HT-29 (cell line): Measurements from ENCODE around the gene USP47. TPM values are rescaled to one million over a fixed set of nuclear protein-coding genes. Genes with fewer than 3 reads are reported as not detected.

Source experiments
- DNase-seq: peaks from one replicate; pipeline ENCODE4 v3.0.0-alpha.2; 2015; ENCODE audit warnings: low spot score
- total RNA-seq: library from RNA; depleted of rRNA; stranded (reverse); fragments of >200 nt; shearing (Covaris generic); gene quantifications from 2 replicates; pipeline ENCODE4 v1.2.3, GENCODE V29; 2014

Gene USP47
- total RNA-seq, 1 experiment from 2014 or later = 29.0 TPM

DNA sequence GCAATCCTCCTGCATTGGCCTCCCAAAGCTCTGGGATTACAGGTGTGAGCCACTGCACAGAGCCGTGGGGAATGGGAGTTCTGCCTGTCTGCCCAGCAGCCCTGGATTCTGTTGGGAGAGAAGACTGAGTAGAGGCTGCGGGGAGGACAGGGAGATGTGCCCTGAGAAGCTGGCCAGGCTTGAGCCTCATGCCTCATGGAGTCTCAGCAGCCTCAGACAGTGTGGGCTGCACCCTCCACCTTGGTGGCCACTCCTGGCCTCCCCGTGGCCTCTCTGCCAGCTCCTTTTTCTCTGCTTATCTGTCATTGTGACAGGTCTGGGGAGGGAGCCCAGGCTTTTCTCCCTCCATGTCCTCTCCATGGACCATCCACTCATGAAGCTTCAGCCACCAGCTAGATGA is 123.4 kb downstream of the USP47 start:
- DNase-seq = no peak

DNA sequence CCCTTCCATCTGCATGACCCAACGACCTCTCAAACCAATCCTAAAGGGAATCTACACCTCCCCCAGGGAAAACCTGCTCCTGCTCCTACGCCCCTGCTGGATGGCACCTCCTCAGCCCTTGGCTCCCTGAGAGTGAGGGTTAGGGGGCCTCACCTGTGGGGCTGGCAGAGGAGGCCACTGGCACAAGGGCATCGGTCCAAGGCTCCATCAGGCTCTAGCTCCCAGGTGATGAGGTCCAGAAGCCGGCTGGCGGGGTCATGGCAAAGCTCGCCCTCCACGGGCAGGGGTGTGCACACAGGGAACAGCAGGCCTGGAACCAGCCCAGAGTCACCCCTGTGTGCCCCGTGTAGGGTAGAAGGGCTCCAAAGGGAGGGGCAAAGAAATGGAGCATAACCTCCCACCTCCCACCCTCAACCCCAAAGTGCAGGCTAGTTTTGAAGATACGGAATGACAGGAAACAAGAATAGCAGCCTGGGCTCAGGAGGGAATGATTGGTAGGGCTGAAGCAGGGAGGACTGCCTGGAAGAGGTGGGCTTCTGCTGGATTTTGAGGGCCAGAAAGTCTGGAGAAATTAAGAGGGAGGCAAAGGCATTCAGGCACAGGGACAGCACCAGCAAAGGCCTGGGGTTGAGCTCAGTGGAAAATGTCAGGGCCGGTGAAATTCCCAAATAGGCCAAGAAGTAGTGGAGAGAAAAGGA is 124.0 kb downstream of the USP47 start:
- DNase-seq = no peak

DNA sequence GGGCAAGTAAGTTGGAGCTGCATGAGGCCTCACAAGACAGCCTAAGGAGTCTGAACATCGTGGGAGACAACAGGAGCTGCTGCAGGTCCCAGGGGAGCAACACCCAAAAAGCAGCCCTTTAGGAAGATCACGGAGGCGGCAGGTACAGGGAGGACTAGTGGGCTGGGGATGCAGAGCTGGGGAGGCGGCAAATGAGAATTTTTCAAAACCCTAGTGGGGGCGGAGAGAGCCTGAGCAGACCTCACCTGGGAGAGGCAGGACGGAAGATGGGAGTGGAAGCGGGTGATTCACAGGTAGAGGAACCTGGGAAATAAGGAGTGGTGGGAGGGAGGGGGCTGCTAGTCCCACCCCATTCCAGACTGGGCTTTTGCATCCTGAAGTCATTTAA is 124.6 kb downstream of the USP47 start:
- no peak for DNase-seq

DNA sequence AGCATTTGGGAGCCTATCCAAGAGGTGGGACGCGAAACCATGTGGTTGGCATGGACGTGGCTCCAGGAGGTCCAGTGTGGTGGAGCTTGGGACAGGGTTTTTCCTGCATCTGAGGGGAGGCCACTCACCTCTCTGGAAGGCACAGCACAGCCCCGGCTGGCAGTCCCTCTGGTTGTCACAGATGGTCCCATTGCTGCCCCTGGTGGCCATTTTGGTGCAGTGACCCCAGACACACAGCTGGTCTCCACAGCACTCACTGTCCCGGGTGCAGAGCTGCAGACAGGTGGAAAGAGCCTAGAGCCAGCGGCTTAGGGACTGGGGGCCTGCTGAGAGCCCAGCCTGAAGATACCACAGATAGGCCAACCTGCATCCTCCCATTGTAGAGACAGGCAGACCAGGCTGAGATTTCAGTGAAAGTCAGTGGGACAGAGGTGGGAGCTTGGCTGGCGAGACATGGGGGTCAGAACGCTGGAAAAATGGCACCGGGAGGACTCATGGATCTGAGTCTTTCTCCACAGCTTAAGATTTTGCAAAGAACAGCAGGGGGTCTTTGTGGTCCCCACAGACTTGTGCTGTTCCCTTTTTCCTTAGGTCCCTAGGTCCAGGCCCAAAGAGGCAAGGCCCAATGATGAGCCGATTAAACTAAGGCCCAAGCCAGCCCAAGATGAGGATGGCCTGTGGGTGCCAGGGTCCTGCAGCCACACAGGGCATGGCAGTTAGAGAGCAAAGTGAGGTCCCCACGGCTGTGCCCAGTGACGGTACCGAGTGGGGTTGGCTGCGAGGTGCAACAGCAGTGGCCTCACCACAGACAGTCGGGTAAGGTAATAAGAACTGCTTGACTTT is 125.3 kb downstream of the USP47 start:
- peak; percentile 88 for DNase-seq

DNA sequence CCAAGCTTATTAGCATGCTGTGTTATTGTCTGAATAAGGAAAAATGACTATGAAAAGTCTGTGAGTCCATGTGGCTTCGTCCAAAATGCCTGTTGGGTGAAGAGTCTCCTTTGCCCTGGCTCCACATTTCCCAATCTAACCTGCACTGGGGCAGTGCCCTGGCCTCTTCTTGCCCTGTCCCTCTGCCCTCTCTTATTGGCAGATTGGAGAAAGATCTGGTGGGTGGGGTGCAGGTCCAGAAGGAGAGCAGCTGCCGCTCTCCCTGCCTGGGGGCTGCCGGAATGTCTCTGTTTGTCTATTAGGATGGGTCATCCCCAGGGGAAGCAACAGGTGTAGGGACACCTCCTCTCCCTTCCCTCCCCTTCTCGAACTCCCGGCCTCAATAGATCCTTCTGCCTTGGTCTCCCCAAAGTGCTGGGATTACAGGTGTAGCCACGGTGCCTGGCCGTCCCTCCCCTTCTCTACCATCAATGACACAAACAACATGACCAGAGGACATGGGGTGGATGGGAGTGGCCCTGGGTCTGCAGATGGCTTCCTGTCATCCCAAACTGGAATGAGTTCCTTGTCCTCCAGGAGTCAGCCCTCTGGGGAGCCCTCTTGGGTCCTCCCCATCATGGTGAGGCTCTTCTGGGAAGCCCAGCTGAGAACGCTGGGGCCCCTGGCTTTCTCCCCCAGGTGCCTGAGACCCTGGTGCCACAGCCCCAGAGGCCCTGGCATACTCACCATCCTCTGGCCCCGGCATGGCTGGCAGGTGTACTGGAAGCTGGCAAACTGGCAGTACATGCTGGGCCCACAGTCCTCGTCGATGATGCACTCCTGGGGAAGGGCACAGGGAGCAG is 126.1 kb downstream of the USP47 start:
- DNase-seq = no peak

DNA sequence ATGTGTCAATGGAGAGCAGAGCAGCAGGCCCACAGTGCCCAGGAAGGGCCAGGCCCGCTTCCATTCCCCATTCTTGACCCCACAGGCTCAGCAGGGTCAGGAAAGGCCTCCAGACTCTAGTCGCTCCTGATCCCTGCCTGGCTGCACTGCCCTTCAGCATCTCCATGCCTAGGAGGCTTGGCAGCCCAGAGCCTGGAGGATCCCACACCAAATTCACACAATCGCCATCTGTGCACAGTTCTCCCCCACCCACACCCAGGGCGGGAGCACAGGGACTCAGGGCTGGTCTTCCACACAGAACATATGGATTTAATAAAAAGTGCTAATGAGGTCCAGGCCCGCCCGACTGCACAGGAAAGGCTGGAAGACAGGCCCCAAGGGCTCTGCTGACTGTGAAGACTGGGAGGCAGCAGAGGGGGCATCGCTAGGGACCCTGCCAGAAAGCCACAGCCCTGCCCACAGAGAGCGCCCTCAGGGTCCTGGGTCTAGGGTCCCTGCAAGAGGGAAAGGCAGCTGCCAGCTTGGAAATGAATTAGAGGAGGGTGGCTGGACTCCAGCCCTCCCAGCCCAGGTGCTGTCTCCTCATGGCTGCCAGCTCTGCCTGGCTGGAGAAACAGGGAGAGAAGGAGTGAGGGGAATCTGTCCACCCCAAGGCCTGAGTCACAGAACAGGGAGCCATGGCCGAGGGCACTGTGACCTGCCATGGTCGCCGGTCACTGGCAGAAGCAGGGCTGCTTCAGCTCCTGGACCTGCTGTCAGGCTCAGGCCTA is 126.9 kb downstream of the USP47 start:
- DNase-seq = no peak

DNA sequence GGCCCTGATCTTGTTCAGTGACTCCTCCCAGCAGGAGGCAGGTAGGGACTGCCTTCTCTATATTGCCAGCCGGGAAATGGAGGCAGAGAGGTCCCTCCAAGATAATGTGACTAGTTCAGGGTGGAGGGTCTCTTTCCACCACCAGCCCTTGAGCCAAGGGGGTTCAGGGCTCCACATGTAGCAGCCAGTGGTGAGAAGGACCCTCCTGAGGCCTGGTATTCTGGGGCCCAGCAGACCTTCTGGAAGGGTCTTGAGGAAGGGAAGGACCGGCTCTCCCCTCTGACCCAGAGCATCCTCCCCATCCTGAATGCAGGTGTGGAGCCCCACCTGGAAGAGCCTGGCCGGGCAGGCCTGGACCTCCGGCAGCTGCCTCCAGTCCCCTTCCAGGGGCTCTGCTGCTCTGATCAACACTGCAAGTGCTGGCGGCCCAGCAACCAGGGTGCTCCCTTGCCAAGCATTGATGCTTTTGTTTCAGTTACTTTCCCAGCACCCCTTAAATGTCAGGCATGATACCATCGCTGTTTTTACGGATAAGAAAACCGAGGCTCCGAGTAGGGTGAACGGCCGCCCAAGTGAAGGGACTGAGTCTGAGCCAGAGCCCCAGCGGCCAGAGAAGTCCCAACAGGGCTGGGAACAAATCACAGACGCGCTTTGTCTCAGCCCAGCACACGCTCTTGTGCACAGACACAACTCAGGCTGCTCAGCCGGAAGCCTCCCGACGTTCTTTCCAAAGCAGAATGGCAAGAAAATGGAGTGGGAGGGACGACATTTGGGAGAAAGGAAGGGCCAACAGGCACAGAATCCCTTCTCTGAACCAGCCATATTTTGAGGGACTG is 127.8 kb downstream of the USP47 start:
- no peak for DNase-seq

DNA sequence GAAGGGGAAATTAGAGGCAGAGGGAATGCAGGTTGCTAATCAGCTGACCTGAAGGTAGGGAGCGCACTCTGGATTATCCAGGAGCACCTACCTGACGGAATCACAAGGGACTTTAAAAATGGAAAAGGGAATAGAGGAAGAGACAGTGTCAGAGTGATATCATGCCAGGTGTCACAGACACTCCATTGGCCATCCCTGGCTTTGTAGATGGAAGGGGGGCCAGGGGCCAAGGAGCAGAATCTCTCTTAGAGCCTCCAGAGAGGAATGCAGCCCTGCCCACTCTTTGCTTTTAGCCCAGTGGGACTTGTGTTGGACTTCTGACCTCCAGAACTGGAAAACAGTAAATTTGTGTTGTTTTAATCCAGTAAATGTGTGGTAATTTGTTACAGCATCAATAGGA is 128.8 kb downstream of the USP47 start:
- DNase-seq = no peak

DNA sequence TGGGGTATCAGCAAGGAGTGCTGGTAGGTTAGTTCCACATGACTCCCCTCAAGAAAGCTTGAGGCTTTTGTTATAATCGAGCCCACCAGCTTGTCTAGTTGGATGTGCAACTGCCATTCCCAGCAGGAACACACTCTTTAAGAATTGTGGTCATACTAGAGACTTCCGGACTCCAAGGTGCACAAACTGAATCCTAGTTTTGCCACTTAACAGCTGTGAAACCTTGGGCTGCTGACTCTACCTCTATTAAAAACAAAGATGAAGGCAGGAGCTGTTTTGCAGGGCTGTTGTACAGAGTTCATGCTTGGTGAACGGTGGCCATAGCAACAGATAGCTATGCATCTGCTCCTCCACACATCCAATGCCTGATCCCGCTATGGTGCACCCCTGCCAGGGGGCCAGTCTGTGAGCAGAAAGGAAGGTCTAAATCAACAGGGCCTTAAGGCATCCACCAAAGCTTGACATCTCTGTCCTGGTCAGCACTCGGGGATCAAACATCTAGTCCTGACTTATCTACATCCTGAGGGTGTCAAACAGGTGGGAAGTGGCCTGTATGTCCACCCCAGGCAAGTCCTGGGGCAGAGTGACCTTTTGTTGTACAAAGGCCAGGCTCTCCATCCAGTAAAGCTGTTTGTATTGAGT is 130.3 kb downstream of the USP47 start:
- DNase-seq = no peak

DNA sequence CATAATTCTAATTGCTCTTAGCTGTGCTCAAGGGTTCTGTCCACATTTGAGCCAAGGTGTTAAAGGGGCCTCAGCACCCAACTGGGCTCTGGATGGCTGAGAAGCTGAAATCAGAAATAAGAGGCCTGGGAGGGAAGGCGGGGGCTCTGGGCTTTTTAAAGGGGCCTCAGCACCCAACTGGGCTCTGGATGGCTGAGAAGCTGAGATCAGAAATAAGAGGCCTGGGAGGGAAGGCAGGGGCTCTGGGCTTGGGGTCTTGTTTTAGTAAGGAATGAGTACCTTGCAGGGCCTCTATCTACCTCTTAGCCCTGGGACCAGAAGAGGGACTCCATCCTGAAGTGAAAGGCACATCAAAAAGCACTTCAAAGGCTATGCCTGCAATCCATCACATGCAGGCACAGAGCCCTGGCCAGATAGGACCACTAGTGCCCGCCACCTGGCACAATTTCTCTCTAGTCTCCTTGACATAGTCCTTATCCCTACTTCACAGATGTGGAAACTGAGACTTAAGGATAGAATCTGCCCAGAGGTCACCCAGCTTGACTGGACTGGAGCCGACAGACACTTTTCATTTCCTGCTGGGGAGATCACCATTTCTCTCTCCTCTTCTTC is 131.1 kb downstream of the USP47 start:
- DNase-seq = no peak

DNA sequence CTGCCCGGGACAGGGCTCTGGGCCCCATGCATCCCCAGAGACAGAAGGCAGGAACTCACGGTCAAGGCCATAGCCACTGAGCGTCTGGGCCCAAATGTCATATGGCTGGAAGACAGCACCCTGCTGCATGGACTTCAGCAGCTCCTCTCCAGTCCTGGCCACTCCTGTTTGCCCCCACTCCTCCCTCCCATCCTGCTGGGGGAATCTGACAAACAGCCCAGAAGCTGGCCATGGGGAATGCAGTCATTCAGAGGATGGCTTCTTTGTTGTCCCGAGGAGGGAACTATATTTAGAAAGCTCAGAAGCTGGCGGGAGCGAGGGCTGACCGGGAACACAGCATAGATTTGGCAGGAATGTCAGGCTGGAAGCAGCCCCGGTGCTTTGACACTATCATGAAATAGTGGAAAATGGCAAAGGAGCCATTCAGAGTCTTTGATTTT is 131.6 kb downstream of the USP47 start:
- no peak for DNase-seq

DNA sequence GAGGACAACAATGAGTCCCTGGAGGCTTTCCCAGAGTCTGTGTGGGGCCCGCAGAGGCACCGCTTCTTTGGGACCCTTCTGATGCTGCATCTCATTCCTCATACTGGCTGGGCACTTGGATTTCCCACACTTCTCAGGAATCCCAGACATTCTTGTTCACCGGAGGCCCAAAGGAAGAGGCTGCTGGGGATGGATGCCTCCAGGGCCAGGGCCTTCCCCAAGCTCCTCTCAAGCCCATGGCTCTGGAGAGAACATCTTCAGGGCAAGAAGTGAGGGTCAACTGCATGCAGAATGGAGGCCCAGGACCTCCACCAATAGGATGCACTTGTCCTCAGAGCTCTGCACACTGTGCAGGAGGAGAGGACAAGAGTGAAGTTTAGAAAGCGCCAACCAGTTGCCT is 132.1 kb downstream of the USP47 start:
- no peak for DNase-seq

DNA sequence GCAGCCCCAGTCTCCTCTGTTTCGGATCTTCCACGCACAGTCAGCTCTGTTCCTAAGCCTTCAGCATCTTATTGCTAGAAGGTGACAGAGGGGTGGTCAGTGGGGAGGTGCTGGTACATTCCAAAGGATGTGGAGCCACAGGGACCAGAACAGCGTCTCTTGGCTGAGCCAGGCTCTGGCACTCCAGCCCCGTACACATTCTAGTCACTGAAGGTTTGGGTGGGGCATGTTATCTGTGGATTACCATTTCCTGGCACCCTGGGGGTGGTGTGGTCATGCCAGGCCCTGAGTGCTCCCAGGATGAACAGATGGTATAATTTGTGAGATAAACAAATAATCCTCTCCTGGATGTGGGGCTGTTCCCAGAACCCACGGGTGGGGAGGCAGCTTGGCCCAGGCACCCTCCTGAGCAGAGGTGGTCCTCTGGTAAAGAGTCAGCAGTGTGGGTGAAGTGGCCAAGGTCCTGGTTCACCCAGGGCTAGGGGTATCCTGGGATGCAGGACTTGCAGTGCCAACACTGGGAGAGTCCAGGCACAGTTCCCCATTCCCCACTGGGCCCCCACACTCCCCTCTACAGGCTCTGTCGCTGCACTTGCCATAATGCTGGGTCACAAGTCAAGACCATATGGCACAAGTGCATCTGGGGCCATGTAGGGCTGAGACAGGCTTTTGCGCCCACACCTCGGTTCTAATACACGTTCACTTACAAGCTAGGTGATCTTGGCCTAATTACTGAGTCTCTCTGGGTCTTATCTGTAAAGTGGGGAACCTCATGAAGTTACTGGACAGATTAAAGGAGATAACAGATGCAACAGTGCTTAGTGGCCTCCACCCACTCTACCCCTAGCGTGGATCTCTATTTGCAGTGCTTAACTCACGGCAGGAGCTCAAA is 133.7 kb downstream of the USP47 start:
- no peak for DNase-seq

DNA sequence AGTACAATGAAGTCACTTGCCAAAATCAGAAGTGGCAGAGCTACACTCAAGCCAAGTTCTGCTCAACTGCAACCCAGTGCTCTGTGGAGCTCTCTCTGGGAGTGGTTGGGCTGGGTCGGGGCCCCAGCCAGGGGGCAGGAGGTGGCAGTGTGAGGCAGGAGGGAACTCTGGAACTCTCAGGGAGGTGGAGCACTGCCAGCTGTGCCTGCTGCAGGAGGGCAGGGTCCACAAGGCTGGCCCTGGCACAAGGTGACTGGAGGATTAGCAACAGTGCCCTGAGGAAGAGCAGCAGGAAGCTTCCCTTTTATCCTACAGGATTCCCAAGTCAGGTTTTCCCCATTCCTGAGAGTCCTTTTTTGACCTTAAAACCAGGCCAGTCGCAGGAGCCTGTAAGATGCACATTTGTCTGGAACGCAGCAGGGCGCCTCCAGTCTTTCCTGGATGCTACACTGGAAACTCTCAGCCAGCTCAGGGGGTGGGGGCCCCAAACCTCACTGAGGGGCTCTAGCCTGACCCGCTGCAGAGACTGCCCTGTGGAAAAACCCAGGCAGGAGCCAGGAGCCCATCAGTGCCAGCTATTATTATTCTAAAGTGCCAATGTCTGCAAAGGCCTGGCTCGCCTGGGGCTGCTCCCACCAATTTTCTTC is 134.8 kb downstream of the USP47 start:
- no peak for DNase-seq

DNA sequence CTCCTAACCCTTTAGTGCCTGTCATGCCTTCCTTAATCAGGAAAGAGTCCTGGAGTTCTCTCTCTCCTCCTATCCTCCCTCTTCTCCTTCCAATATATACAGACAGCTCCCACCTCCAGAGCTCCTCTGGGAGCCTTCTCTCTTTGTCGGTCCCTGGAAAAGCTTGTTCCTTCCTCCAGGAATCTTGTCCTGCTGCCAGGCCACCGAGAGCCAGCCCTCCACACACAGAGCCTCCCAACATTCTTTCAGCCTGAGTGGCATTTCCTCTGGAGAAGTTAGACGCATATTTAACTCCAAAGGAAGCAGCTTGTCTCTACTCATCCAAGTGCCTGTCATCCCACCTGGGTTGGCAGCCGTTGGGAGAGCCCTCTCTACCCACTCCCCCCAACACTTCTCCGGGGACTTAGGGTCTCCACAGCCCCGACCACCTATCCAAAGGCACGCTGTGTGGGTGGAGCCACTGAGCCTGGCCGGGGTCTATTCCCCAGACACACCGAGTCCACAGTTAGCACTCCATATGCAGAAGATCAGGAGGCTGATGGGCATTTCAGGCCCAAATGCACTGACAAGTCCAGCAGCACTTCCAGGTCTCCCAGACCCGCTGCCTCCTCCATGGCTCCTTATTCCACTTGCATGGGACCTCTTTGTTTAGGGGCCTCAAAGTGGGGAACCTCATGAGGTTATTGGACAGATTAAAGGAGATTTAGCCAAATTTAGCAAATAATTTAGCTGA is 135.6 kb downstream of the USP47 start:
- DNase-seq = peak; percentile 61

DNA sequence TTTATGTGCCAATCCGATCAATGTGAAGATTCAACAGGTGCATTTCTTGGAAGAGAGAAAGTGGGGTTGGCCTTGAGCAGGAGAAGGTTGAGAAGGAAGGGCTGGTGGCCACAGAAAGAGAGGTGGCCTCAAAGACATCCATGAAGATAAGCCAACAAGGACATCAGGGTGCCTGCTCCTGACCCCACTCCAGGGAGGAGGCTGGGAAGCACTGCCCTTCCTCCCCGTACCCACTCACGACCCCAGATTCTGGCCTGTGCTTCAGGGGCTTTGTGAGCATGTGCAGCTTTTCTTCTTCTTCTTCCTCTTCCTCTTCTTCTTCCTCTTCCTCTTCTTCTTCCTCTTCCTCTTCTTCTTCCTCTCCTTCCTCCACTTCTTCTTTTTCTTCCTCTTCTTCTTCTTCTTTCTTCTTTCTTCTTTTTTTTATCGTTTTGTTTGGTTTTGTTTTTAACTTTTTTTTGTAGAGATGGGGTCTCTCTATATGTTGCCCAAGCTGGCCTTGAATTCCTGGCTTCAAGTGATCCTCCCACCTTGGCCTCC is 136.4 kb downstream of the USP47 start:
- no peak for DNase-seq
